ENCODE results near the gene GNAZ. TPM values are rescaled to one million over a fixed set of nuclear protein-coding genes. Genes with fewer than 3 reads are reported as not detected.

Gene GNAZ
- total RNA-seq, 1 donor from 2014 or later, result under 0.01 TPM

- no peak for TF ChIP-seq CTCF (IDR thresholded peaks at IDR 0.05; ENCODE audit: insufficient read depth, low read length, severe bottlenecking)
- no peak for FAIRE-seq
These were observed 35.4 kb upstream of the GNAZ start for GRCh38 chr22:23034621-23035556.

GRCh38 chr22:23035557-23036277 lies 34.6 kb upstream of the GNAZ start:
- FAIRE-seq (no peak), DNase-seq (ENCODE audit: low read depth) (no peak)
- TF ChIP-seq CTCF (IDR thresholded peaks at IDR 0.05; ENCODE audit: insufficient read depth, low read length, severe bottlenecking), result no peak
- H3K36me3 ChIP-seq (ENCODE audit: control insufficient read depth, insufficient read depth, low read length), result no peaks in the 10 kb centered on the region
- no peak overlapping the region for H3K4me3 ChIP-seq (ENCODE audit: low read depth, low read length)
- H3K27me3 ChIP-seq (ENCODE audit: control insufficient read depth, insufficient read depth, low read length), result no peaks in the 10 kb centered on the region

More at GRCh38 chr22:23034621-23035556, 35.4 kb upstream of the GNAZ start:
- Histone ChIP-seq H3K36me3 (ENCODE audit: control insufficient read depth, insufficient read depth, low read length) (no peaks in the 10 kb centered on the region), H3K4me3 (ENCODE audit: low read depth, low read length) (no peak overlapping the region), H3K27me3 (ENCODE audit: control insufficient read depth, insufficient read depth, low read length) (no peaks in the 10 kb centered on the region)
- no peak for DNase-seq (ENCODE audit: low read depth)

GRCh38 chr22:23036684-23037428 lies 33.5 kb upstream of the GNAZ start:
- Histone ChIP-seq H3K27me3 (ENCODE audit: control insufficient read depth, insufficient read depth, low read length) (no peaks in the 10 kb centered on the region), H3K4me3 (ENCODE audit: low read depth, low read length) (no peak overlapping the region), H3K36me3 (ENCODE audit: control insufficient read depth, insufficient read depth, low read length) (no peaks in the 10 kb centered on the region)
- FAIRE-seq (no peak), DNase-seq (ENCODE audit: low read depth) (peak; percentile 22)
- TF ChIP-seq CTCF (IDR thresholded peaks at IDR 0.05; ENCODE audit: insufficient read depth, low read length, severe bottlenecking), result no peak

GRCh38 chr22:23037429-23038333 lies 32.6 kb upstream of the GNAZ start:
- no peak overlapping the region for H3K4me3 ChIP-seq (ENCODE audit: low read depth, low read length)
- no peak for FAIRE-seq
- TF ChIP-seq CTCF (IDR thresholded peaks at IDR 0.05; ENCODE audit: insufficient read depth, low read length, severe bottlenecking), result no peak

GRCh38 chr22:23038334-23038642 lies 32.0 kb upstream of the GNAZ start:
- DNase-seq (ENCODE audit: low read depth) (no peak), FAIRE-seq (no peak)
- Histone ChIP-seq H3K4me3 (ENCODE audit: low read depth, low read length) (no peak overlapping the region), H3K36me3 (ENCODE audit: control insufficient read depth, insufficient read depth, low read length) (no peaks in the 10 kb centered on the region), H3K27me3 (ENCODE audit: control insufficient read depth, insufficient read depth, low read length) (no peaks in the 10 kb centered on the region)
- no peak for TF ChIP-seq CTCF (IDR thresholded peaks at IDR 0.05; ENCODE audit: insufficient read depth, low read length, severe bottlenecking)

More at GRCh38 chr22:23037429-23038333, 32.6 kb upstream of the GNAZ start:
- Histone ChIP-seq H3K36me3 (ENCODE audit: control insufficient read depth, insufficient read depth, low read length) (no peaks in the 10 kb centered on the region), H3K27me3 (ENCODE audit: control insufficient read depth, insufficient read depth, low read length) (no peaks in the 10 kb centered on the region)
- no peak for DNase-seq (ENCODE audit: low read depth)
